Limb (tissue), 2 donors: ENCODE results near the gene TRUB2.

Source experiments
- DNase-seq, 2 donors: peaks; one replicate each; pipeline ENCODE4 v3.0.0-alpha.2; 2016; ENCODE audit errors: extremely low spot score in 2 of 2

Gene TRUB2, protein sequence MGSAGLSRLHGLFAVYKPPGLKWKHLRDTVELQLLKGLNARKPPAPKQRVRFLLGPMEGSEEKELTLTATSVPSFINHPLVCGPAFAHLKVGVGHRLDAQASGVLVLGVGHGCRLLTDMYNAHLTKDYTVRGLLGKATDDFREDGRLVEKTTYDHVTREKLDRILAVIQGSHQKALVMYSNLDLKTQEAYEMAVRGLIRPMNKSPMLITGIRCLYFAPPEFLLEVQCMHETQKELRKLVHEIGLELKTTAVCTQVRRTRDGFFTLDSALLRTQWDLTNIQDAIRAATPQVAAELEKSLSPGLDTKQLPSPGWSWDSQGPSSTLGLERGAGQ

DNA sequence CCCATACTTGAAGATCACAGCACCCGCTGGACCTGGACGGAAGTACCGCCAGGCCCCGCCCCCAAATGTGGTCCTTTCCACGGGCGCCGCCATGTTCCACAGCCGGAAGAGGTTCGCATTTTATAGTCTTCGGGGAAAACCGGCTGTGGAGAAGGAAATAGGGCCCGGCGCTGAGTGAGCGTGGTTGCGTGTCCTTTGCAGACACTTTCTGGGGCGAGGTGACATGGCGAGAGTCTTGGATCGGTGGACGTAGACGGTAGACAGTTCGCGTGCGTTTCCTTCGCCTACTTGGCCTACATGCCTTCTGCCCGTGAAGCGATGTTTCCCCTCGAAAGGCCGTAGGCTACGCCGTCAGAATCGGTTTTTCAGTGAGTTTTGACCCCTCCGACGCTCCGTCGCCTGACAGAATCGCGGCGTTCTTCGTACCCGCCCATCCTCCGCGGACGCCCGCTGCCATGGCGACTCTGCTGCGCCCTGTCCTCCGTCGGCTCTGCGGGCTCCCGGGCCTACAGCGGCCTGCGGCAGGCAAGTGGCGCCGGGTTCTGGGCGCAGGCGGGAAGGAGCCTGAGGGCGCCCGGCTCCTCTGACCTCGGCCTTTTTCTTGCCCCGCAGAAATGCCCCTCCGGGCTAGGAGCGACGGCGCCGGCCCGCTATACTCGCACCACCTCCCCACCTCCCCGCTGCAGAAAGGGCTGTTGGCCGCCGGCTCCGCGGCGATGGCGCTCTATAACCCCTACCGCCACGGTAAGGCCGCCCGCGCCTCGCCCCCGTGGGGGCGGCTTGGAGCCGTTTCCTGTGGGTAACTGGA is at the start of gene TRUB2, which contains the start of gene COQ4:
Gene TRUB2 (minus strand): TSS at position 44 of the 808 bp plus-strand sequence. CDS start 39 bp downstream, at position 5.
Gene COQ4 (plus strand): TSS at position 436 of the 808 bp plus-strand sequence. CDS start 20 bp downstream, at position 456.
- peak; percentile 95 for DNase-seq

DNA sequence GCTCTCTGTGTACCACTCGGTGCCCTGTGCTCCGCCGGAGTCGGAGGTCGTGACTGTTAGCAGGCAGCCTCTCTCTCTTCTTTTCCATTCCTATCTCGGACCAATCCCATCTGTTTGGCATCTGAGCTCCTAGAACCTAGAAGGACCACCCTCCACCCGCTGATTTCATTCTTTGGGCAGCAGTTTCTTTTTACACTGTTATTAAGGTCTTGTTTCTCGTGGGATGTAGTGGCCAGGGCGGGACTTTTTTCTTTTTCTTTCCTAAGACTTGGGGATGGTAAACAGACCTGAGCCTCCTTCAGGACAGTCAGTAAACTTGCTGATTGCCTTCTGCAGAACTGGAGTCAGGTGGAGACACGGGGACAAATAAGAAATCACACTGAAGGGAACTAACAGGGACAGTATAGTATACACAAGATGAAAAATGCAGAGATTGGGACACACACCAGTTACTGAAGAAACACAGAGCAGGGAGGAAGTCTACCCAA is 49.4 kb upstream of the TRUB2 start:
- DNase-seq = no peak

DNA sequence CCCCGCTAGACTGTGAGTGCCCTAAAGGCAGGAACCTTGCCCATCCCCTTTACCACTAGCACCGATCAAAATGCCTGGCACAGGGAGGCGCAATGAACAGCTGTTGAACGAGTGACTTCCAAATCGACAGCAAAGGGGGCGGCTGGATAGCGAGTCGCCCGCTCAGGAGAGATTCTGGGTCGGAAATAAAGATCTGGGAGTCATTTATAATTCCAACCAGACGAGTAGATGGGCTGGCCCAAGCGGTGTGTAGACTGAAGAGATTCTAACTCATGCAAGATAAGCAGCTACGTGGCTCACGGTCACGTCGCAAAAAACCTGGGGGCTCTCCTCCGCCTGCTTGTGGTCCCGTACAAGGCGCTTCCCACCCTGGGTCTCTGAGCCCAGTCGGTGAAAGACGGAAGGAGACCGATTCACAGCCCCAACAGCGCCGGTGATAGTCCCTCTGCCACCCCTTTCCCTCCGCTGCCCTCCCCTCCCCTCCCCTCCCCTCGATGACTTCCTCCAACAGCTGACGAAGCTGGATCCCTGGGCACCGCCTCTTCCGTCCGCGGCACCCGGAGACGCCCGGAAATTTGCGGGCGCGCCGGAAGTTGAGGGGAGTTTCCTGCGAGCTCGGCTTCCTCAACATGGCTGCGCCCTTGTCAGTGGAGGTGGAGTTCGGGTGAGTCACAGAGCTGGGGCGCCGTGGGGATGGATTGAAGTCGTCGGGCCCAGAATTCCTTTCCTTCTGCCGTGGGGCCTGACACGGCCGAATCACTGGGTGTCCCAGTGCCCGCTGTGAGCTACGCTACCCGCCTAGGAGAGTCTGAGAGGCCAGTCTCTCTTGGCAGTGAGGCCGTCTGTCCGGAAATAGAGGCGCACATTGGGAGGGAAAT is 48.7 kb upstream of the TRUB2 start, which contains the start of gene URM1:
Gene URM1 (plus strand): TSS at position 623 of the 878 bp plus-strand sequence. CDS start 7 bp downstream, at position 630.
- peak; percentile 96 to 97 for DNase-seq

DNA sequence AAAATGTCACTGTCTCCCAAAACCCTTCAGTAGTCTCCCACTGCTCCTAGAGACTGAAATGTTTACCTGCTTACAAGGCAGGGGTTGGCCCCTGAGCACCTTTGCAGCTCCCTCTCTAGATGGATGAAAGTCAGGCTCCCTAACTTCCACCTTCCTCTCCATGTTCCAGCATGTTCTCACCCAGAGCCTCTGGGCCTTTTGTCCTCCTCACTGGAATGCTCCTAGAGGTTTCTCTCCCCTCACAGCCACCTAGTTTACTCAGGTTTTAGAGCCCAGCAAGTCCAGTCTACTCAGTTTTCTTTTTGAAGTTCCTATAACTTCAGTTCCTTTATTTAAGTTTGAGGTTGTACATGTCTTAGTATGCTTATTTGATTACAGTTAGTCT is 48.1 kb upstream of the TRUB2 start:
- no peak for DNase-seq

DNA sequence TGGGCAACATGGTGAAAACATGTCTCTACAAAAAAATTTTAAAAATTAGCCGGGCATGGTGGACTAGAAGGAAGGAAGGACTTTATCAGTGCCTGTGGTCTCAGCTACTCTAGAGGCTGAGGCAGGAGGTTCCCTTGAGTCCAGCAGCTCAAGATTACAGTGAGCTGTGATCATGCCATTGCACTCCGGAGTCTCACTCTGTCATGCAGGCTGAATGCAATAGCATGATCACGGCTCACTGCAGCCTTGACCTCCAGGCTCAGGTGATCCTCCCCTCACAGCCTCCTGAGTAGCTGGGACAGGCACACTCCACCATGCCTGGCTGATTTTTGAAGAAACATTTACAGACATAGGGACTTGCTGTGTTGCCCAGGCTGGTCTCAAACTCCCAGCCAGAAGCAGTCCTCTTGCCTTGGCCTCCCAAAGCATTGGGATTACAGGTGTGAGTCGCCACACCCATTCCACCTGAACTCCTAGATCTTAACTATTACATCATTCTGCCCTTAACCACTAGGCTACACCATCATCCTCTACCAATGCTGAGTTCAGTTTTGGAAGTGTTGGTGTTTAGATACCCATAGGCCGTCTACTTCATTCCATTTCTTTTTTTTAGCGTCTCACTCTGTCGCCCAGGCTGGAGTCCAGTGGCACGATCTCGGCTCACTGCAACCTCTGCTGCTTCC is 46.9 kb upstream of the TRUB2 start:
- no peak for DNase-seq

DNA sequence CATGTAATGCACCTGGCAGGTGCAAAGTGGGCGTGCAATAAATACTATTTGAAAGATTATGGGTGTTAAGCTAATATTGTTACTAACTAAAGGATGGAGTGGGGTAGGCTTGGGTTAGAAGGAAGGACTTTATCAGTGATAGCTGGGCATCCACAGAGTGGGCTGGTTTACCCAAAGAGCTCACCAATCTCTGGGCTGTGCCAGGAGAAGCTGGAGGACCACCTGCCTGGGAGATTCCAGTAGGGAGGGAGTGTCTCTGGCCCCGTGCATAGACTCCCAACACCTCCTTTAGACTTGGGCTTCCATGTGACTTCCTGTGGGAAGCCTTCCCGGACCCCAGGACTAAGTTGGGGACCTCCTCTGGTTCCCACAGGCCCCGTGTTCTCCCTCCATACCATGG is 43.3 kb upstream of the TRUB2 start:
- DNase-seq = no peak

DNA sequence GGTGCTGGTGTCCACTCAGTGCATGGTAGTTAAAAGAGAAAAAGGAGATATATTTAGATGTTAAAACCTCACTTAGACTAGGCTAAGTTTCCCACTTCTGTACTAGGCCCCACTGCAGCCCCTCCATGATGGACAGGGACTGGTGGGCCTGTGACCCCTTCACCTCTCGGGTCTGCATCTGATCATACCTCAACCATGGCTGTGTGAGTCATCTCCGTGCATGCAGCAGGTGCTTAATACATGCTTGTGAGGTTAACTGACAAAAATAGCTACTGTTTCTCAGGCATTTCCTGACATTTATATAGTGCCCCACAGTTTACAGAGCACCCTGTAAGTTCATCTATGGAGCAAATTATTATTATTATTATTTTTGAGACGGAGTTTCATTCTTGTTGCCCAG is 40.5 kb upstream of the TRUB2 start:
- no peak for DNase-seq

DNA sequence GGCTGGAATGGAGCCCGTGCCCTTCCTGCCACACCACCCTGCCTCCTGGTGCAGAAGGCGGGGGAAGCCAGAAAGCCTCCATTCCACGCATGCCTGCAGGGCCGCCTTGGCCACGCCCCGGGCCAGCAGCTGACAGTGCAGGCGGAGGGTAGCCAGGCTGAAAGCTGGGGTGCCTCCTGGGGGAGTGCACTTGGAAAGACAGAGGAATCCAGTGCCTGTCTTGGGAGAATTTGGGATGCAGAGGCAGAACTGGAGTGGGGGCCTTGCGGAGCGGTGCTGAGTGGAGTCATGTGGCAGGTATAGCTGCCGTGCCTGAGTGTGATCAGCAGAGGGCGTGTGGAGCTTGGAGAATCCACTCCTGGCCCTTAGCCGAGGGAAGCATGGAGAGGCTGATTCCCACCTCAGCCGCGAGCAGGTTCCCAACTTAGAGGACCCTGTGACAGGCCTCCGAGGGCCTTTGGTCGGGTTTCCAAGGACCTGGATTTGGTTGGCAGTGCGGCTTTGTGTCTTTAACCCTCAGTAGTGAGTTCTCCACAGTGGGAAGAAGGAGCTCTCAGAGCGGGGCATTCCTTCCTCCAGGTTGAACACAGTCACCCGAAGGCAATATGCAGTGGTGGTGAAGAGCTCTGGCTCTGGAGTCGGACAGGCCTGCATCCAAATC is 39.9 kb upstream of the TRUB2 start:
- DNase-seq = peak; percentile 90 to 91

DNA sequence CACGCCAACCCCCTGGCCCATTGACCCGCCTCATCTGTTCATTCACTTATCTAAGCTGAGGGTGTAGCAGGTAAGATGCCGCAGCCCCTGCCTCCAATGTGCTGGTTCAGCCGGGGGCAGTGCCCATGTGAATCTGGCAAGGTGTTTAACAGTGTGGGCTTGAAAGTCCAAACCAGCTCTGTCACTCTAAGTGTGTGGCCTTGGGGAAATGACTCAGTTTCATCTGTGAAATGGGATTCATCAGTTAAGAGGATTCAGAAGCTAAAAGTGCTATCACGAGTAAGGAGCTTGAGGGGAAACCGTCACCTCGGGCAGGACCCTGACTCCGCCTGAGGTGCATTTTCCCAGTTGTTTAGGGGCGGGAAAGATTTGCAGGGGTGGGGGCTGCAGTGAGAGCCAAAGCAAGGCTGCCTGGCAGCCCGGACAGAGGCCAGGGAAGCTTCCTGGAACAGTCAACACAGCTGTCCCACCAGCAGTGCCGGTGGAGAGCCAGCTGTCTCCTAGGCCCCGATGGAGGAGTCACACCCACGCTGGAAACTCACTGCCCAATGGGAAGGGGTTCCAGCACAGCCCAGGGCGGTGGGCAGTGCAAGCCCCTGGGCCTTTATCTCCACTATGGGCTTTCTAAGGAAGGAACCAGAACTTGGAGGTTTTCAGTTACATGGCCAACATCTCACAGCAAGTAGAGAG is 39.2 kb upstream of the TRUB2 start:
- DNase-seq = peak in 1 of 2 donors; percentile 51

DNA sequence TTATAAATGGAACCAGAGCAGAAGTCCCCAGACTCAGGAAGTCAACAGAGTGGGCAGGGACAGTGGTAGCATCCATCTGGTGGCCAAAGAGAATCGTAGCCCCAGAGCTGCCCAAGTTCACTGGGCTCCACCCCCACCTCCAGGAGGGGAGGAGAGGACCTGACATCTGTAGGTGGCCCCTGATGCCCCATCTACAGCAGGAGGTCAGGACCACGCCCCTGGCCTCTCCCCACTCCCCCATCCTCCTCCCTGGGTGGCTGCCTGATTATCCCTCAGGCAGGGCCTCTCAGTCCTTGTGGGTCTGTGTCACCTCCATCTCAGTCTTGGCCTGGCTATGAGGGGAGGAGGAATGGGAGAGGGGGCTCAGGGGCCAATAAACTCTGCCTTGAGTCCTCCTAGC is 38.6 kb upstream of the TRUB2 start:
- no peak for DNase-seq

DNA sequence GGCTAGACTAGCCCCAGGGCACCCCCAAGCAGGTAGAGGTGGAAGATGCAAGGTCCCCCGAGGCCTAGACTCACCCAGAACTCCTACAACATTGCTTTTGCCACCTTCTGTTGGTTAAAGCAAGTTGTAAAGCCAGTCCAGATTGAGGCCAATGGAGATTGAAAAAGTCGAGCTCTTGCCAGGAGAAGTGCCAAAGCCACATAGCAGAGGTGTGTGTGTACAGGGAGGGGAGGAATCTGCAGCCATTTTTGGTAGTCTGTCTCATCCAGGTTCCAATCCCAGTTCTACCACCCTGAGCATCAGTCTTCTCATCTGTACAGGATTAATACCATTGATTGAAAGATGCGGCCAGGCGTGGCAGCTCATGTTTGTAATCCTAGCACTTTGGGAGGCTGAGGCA is 36.6 kb upstream of the TRUB2 start:
- no peak for DNase-seq

DNA sequence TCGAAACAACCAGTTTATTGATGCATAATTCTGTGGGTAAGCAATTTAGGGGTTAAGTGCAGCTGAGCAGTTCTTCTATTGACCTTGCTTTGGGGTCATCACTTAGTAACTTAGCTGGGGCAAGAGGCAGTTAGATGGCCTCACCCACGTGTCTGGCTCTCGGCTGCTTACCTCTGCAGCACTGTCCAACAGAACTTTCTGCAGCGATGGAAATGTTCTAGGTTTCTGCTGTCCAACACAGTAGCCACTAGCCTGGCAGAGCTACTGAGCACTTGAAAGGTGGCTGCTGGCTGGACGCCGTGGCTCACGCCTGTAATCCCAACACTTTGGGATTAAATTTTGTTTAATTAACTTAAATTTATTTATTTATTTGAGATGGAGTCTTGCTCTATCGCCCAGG is 35.8 kb upstream of the TRUB2 start:
- DNase-seq = no peak

DNA sequence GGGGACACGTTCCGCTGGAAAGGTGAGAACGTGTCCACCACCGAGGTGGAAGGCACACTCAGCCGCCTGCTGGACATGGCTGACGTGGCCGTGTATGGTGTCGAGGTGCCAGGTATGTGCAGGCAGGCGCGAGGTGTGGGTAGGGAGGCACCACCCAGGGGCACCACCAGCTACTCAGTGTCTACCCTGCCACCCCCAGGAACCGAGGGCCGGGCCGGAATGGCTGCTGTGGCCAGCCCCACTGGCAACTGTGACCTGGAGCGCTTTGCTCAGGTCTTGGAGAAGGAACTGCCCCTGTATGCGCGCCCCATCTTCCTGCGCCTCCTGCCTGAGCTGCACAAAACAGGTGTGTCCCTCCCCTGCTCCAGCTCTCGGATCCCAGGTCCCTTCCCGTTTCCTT is 33.2 kb upstream of the TRUB2 start:
- no peak for DNase-seq

DNA sequence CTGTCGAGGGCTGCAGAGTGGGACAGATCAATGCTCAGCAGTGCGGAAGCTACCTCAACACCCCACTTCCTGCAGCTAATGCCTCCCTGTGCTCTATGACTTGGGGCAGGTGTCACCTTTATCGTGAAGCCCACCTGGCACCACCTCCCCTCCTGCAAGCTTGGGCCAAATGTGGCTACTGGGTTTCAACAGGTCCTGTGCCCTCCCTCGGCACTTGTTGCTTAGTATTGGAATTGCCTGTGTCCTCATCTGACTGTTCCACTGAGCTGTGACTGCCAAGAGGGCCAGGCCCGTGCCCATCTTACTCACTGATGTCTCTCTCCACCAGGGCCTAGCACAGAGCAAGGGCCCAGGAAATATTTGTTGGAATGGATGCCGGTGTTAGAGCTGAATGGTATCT is 27.5 kb upstream of the TRUB2 start:
- no peak for DNase-seq

DNA sequence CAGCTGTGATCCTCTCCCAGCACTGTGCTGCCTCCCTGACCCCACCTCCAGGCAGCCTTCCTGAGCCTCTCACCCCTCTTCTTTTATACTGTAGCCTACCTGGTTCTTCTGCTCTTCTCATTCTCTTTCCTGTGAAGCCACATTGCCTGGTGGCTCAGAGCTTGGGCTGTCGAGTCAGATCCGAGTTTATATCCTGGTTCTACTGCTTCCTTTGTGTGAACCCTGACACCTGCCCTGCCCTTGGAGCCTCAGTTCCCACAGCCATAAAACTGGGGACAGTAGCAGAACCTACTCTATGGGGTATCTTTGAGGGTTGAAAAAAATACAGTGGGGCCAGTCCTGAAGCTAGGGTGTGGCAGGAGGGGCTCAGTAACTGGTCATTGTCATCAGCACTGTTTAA is 26.9 kb upstream of the TRUB2 start:
- DNase-seq = no peak

DNA sequence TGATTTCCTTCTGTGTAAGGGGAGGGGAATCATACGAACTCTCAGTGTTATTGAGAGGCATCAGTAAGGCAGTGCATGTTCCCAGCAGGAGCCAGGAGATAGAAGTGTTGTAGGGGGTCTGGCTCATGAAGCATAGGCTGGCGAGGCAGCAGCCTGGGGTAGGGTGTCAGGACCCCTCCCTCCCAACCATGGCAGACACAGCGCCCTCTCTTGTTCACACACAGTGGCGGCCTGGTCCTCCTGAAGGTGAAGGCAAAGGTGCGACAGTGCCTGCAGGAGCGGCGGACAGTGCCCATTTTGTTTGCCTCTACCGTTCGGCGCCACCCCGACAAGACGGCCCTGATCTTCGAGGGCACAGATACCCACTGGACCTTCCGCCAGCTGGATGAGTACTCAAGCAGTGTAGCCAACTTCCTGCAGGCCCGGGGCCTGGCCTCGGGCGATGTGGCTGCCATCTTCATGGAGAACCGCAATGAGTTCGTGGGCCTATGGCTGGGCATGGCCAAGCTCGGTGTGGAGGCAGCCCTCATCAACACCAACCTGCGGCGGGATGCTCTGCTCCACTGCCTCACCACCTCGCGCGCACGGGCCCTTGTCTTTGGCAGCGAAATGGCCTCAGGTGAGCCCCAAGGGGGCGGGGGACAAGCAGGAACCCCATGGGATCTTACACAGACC is 22.8 kb upstream of the TRUB2 start:
- no peak for DNase-seq

DNA sequence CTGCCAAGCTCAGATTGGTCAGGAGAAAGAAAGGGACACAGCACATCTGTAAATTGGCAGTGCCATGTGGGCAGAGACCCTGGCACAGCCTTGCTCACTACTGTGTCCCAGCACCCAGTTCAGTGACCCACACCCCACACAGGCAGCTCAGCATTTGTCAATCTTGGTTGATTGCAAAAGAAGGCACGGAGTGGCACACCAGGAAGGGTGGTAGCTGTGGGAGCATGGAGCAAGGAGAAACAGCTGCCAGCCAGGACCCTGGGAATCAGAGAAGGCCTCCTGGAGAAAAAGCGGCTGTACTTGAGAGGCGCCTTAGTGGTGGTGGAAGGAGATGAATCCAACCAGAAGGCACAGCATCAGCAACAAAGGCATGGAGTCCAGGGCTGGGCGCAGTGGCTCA is 21.6 kb upstream of the TRUB2 start:
- no peak for DNase-seq

DNA sequence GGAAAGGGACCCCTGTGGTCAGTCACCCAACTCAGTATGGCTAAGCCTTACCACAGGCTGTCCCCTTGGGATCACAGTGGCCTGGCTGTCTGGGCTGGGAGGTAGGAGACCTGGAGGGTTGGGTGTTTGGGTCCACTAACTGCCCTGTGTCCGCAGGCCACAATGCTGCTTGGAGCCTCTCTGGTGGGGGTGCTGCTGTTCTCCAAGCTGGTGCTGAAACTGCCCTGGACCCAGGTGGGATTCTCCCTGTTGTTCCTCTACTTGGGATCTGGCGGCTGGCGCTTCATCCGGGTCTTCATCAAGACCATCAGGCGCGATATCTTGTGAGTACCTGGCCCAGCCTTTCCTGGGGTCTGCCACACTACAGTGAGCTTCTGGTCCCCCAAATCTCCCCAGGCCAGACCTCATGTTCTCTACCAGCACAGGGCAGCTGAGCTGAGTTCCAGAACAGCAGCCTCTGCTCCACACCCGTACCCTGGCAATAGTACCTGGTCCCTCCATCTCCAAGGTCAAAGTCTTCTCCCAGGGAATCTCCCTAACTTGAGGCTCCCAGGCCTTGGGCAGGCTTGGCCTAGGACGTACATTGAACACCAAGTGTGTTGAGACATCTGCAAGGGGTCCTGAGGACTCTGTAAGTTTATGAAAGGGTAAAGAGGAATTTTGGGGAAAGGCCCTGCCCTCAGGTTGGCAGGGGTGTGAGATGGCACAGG is 20.9 kb upstream of the TRUB2 start:
- no peak for DNase-seq
